Adrenal gland (tissue), 12 donors: ENCODE results near the gene SSTR3. TPM values are rescaled to one million over a fixed set of nuclear protein-coding genes. Genes with fewer than 3 reads are reported as not detected.

ENCODE experiments used
- DNase-seq, 7 donors: peaks; one replicate each; pipeline ENCODE4 v3.0.0-alpha.2; 2019 to 2020
- H3K27ac ChIP-seq, 5 donors: fragments of 200-600 bp; sonication (generic) in 4 of 5; 1 replicate in 3 of 5; 2 replicates in 2 of 5; pipeline versions ENCODE4 v1.5.1 to v1.8.0; 2016 to 2020; ENCODE audit warnings: mild to moderate bottlenecking in 1 of 5
- H3K27me3 ChIP-seq: fragments of 200-600 bp; 2 replicates; pipeline ENCODE4 v1.8.0; 2021
- H3K36me3 ChIP-seq, 2 donors: fragments of 200-600 bp; replicated peaks in 1 of 2; 1 replicate in 1 of 2; 2 replicates in 1 of 2; pipeline versions ENCODE4 v1.5.1 to v1.8.0; 2018 to 2022
- H3K4me1 ChIP-seq, 2 donors: fragments of 200-600 bp; replicated peaks in 1 of 2; 1 replicate in 1 of 2; 2 replicates in 1 of 2; pipeline versions ENCODE4 v1.5.1 to v1.8.0; 2018 to 2021
- H3K4me3 ChIP-seq, 4 donors: fragments of 200-600 bp; sonication (generic) in 3 of 4; one replicate each; pipeline ENCODE4 v1.5.1; 2016 to 2018
- H3K9me3 ChIP-seq, 3 donors: fragments of 200-600 bp; sonication (generic) in 1 of 3; replicated peaks in 1 of 3; 1 replicate in 2 of 3; 2 replicates in 1 of 3; pipeline versions ENCODE4 v1.5.1 to v1.8.0; 2016 to 2021
- CTCF ChIP-seq, 6 experiments: fragments of 450-650 bp in 4 of 6; fragments of 200-600 bp in 2 of 6; sonication (generic) in 1 of 6; IDR thresholded peaks; 1 replicate in 5 of 6; 2 replicates in 1 of 6; pipeline versions ENCODE4 v1.5.1 to v1.8.0; 2016 to 2021; ENCODE audit warnings: antibody characterized with exemption in 6 of 6, mild to moderate bottlenecking in 2 of 6, moderate library complexity in 1 of 6
- POLR2A ChIP-seq, 2 donors: fragments of 450-650 bp; IDR thresholded peaks; one replicate each; pipeline ENCODE4 v1.6.1; 2017; ENCODE audit warnings: antibody characterized with exemption in 2 of 2, mild to moderate bottlenecking in 2 of 2, moderate library complexity in 1 of 2
- WGBS, 4 donors: extraction: QIAGEN DNeasy Blood & Tissue Kit in 2 of 4; methylation state at CpG; one replicate each; pipeline versions ENCODE4 v1.1.5 to v1.1.7; 2013 to 2017; 5-methylcytosine and 5-hydroxymethylcytosine counted together
- intact Hi-C, 2 donors: fragments of 100-400 bp; cut with DNase I; formaldehyde crosslinking; loops; one replicate each; pipeline versions ENCODE4 v1.14.1 to v1.15.0; 2022 to 2023
- polyA plus RNA-seq, 3 donors: library from polyadenylated mRNA; stranded (reverse); fragments of 200-250 nt in 2 of 3; fragments of 350-450 nt in 1 of 3; fragmentation: Illumina TruSeq in 1 of 3; extraction: RNeasy Lipid Tissue Mini Kit (QIAGEN cat#74804) in 1 of 3; gene quantifications; one replicate each; pipeline ENCODE4 v1.2.3, GENCODE V29; 2013 to 2014
- total RNA-seq, 9 donors: library from RNA; depleted of rRNA in 4 of 9; stranded (reverse); fragments of >200 nt in 4 of 9; fragments of 120-200 nt in 1 of 9; fragmentation: NEBNext Ultra II Directional in 1 of 9; extraction: Animal tissue kit (Norgen Biotek cat#: 25700) in 1 of 9; gene quantifications; one replicate each; pipeline versions ENCODE4 v1.1.0 to v1.2.4, GENCODE V29; 2013 to 2023
- donor health status: healthy with polysubstance abuse.
- donor health status: Bipolar disorder and iron deficiency.
- donor health status: DM: yes; HTN: yes; CAD: no.
- donor health status: DM: no; HTN: no; CAD: no.
- donor health status: DM: no; HTN: no; CAD: no.
- donor health status: DM: yes; HTN: yes; CAD: no.

The SSTR3 gene
- total and polyA plus RNA-seq, 12 donors, result 0.28 to 2.0 (median 0.50) TPM; not detected in 1

- Histone ChIP-seq H3K4me1 (peaks cover 24 to 54% of the 10 kb centered on the region in 2 donors), H3K27ac (peak overlapping the region in 3 of 5 donors; percentile 64 to 92 (median 88)), H3K27me3 (no peaks in the 10 kb centered on the region), H3K9me3 (no peaks in the 10 kb centered on the region), H3K4me3 (peak overlapping the region in 1 of 4 donors; percentile 45), H3K36me3 (no peaks in the 10 kb centered on the region)
- DNase-seq, result peak in 1 of 7 donors; percentile 68
- TF ChIP-seq POLR2A (IDR thresholded peaks at IDR 0.05) (no peak), CTCF (IDR thresholded peaks at IDR 0.05) (no peak)
- WGBS, 4 donors, result 66 to 75% (median 70%) methylated on average over 9 of the region's 9 CpGs
- intact Hi-C loops, result no loop called here
Observed at GRCh38 chr22:37186228-37186996, 25.9 kb downstream of the SSTR3 start.

GRCh38 chr22:37185646-37186227 is 26.5 kb downstream of the SSTR3 start:
- peaks cover 24 to 54% of the 10 kb centered on the region in 2 donors for H3K4me1 ChIP-seq
- no peak overlapping the region for H3K4me3 ChIP-seq
- TF ChIP-seq POLR2A (IDR thresholded peaks at IDR 0.05), result no peak
- no peak for TF ChIP-seq CTCF (IDR thresholded peaks at IDR 0.05)
- DNase-seq, result no peak
- intact Hi-C loops, result no loop called here
- WGBS, 4 donors, result 68 to 80% (median 76%) methylated on average over 13 of the region's 13 CpGs
- no peaks in the 10 kb centered on the region for H3K27me3 ChIP-seq
- no peaks in the 10 kb centered on the region for H3K36me3 ChIP-seq
- H3K27ac ChIP-seq, result no peak overlapping the region
- H3K9me3 ChIP-seq, result no peaks in the 10 kb centered on the region

- no peak for TF ChIP-seq POLR2A (IDR thresholded peaks at IDR 0.05)
- no peak for TF ChIP-seq CTCF (IDR thresholded peaks at IDR 0.05)
- intact Hi-C loops, result no loop called here
Observed at GRCh38 chr22:37184816-37185541, 27.3 kb downstream of the SSTR3 start.

GRCh38 chr22:37184380-37184755 is 27.9 kb downstream of the SSTR3 start:
- DNase-seq, result no peak
- WGBS, 4 donors, result 71 to 86% (median 79%) methylated on average over 1 to 12 of the region's 12 CpGs

More at GRCh38 chr22:37184816-37185541, 27.3 kb downstream of the SSTR3 start:
- Histone ChIP-seq H3K4me1 (peaks cover 24 to 51% of the 10 kb centered on the region in 2 donors), H3K9me3 (no peaks in the 10 kb centered on the region), H3K4me3 (no peak overlapping the region), H3K36me3 (no peaks in the 10 kb centered on the region), H3K27me3 (no peaks in the 10 kb centered on the region), H3K27ac (no peak overlapping the region)
- WGBS, 4 donors, result 83 to 92% (median 91%) methylated on average over 17 to 18 of the region's 18 CpGs
- no peak for DNase-seq

More at GRCh38 chr22:37184380-37184755, 27.9 kb downstream of the SSTR3 start:
- TF ChIP-seq CTCF (IDR thresholded peaks at IDR 0.05) (no peak), POLR2A (IDR thresholded peaks at IDR 0.05) (no peak)
- no peaks in the 10 kb centered on the region for H3K36me3 ChIP-seq
- H3K27ac ChIP-seq, result no peak overlapping the region
- intact Hi-C loops, result no loop called here
- no peak overlapping the region for H3K4me3 ChIP-seq
- H3K4me1 ChIP-seq, result peaks cover 24 to 51% of the 10 kb centered on the region in 2 donors
- H3K9me3 ChIP-seq, result no peaks in the 10 kb centered on the region
- no peaks in the 10 kb centered on the region for H3K27me3 ChIP-seq
